Small intestine (tissue), 7 donors: ENCODE results near the gene BABAM2. TPM values are rescaled to one million over a fixed set of nuclear protein-coding genes. Genes with fewer than 3 reads are reported as not detected.

Experiments used
- DNase-seq, 2 donors: peaks; one replicate each; pipeline versions ENCODE4 v3.0.0 to v3.0.0-alpha.2; 2013
- FAIRE-seq: peaks from 2 replicates; lab custom pipeline; 2012; peaks lifted over from hg19 to GRCh38; lab: Jason Lieb, UNC
- H3K27ac ChIP-seq, 3 donors: one replicate each; pipeline ENCODE4 v1.5.1; 2013; ENCODE audit warnings: low read length in 2 of 3, mild to moderate bottlenecking in 2 of 3, control low read depth in 1 of 3, inconsistent platforms in 1 of 3, low read depth in 1 of 3, moderate library complexity in 1 of 3
- H3K27me3 ChIP-seq, 3 donors: one replicate each; pipeline ENCODE4 v1.6.1; 2013; ENCODE audit warnings: low read length in 3 of 3, inconsistent platforms in 1 of 3; ENCODE audit not compliant: control insufficient read depth in 3 of 3, insufficient read depth in 3 of 3
- H3K36me3 ChIP-seq, 3 donors: one replicate each; pipeline ENCODE4 v1.6.1; 2013; ENCODE audit warnings: low read length in 3 of 3, inconsistent platforms in 1 of 3, low read depth in 1 of 3, mild to moderate bottlenecking in 1 of 3, moderate library complexity in 1 of 3; ENCODE audit not compliant: control insufficient read depth in 3 of 3, insufficient read depth in 2 of 3
- H3K4me1 ChIP-seq, 3 donors: one replicate each; pipeline ENCODE4 v1.6.1; 2013; ENCODE audit warnings: low read length in 2 of 3, inconsistent platforms in 1 of 3, low read depth in 1 of 3, mild to moderate bottlenecking in 1 of 3, moderate library complexity in 1 of 3; ENCODE audit not compliant: control insufficient read depth in 3 of 3, insufficient read depth in 2 of 3
- H3K4me3 ChIP-seq, 3 donors: one replicate each; pipeline ENCODE4 v1.5.1; 2013; ENCODE audit warnings: low read length in 3 of 3, control low read depth in 1 of 3, inconsistent platforms in 1 of 3, low read depth in 1 of 3, mild to moderate bottlenecking in 1 of 3, moderate library complexity in 1 of 3
- H3K9me3 ChIP-seq, 2 donors: one replicate each; pipeline ENCODE4 v1.6.1; 2013; ENCODE audit warnings: low read depth in 1 of 2, low read length in 1 of 2; ENCODE audit not compliant: control insufficient read depth in 2 of 2, insufficient read depth in 1 of 2
- WGBS, 3 donors: extraction: QIAGEN DNeasy Blood & Tissue Kit; methylation state at CpG; one replicate each; pipeline ENCODE4 v1.1.7; 2013; 5-methylcytosine and 5-hydroxymethylcytosine counted together
- polyA plus RNA-seq, 4 donors: library from polyadenylated mRNA; stranded (reverse) in 3 of 4; unstranded in 1 of 4; fragments of 200-250 nt in 3 of 4; fragments of 120-200 nt in 1 of 4; gene quantifications; one replicate each; pipeline versions ENCODE4 v1.2.1 to v1.2.3, GENCODE V29; 2013
- donor health status: healthy with polysubstance abuse.
- donor health status: control.
- donor health status: control.
- donor health status: Bipolar disorder and iron deficiency.
- donor health status: healthy.

BABAM2 gene
- polyA plus RNA-seq, 4 donors, result 19.5 to 38.6 (median 21.5) TPM

GRCh38 chr2:27890924-27891672 lies 569 bp downstream of the BABAM2 start:
- no peak for FAIRE-seq
- WGBS, 3 donors, result 15 to 16% (median 16%) methylated on average over 24 of the region's 24 CpGs

GRCh38 chr2:27891673-27892105 lies 1.2 kb downstream of the BABAM2 start:
- FAIRE-seq (no peak), DNase-seq (no peak)
- WGBS, 3 donors, result 78 to 86% (median 84%) methylated on average over 5 of the region's 5 CpGs
- Histone ChIP-seq H3K4me1 (peaks cover 0 to 9% (median 8%) of the 10 kb centered on the region in 3 donors), H3K27ac (peak overlapping the region in 1 of 3 donors; percentile 69), H3K9me3 (no peaks in the 10 kb centered on the region), H3K4me3 (peak overlapping the region in 1 of 3 donors; percentile 63), H3K36me3 (peaks cover 0 to 8% (median 0%) of the 10 kb centered on the region in 3 donors), H3K27me3 (no peaks in the 10 kb centered on the region)

More at GRCh38 chr2:27890924-27891672, 569 bp downstream of the BABAM2 start:
- Histone ChIP-seq H3K4me3 (peak overlapping the region; percentile 63 to 92 (median 75)), H3K9me3 (no peaks in the 10 kb centered on the region), H3K36me3 (peaks cover 0 to 2% (median 0%) of the 10 kb centered on the region in 3 donors), H3K27me3 (no peaks in the 10 kb centered on the region), H3K27ac (peak overlapping the region; percentile 71 to 98 (median 88)), H3K4me1 (peaks cover 0 to 13% (median 8%) of the 10 kb centered on the region in 3 donors)
- peak; percentile 72 to 94 for DNase-seq

GRCh38 chr2:27893006-27893405 lies 2.5 kb downstream of the BABAM2 start:
- Histone ChIP-seq H3K36me3 (peaks cover 0 to 12% (median 0%) of the 10 kb centered on the region in 3 donors), H3K9me3 (no peaks in the 10 kb centered on the region), H3K27me3 (no peaks in the 10 kb centered on the region), H3K4me1 (peaks cover 0 to 8% (median 4%) of the 10 kb centered on the region in 3 donors), H3K4me3 (no peak overlapping the region), H3K27ac (no peak overlapping the region)
- DNase-seq (no peak), FAIRE-seq (no peak)
- 56 to 73% (median 58%) methylated on average over 3 of the region's 3 CpGs for WGBS, 3 donors

- no peak for FAIRE-seq
- Histone ChIP-seq H3K9me3 (no peaks in the 10 kb centered on the region), H3K36me3 (peaks cover 0 to 16% (median 2%) of the 10 kb centered on the region in 3 donors), H3K4me1 (no peaks in the 10 kb centered on the region), H3K27me3 (no peaks in the 10 kb centered on the region), H3K4me3 (no peak overlapping the region), H3K27ac (no peak overlapping the region)
- DNase-seq, result no peak
Measured at GRCh38 chr2:27897717-27898116, 7.2 kb downstream of the BABAM2 start.

GRCh38 chr2:27901234-27901633 lies 10.7 kb downstream of the BABAM2 start:
- no peaks in the 10 kb centered on the region for H3K27me3 ChIP-seq
- no peak overlapping the region for H3K4me3 ChIP-seq
- 86 to 90% (median 88%) methylated on average over 1 of the region's 1 CpG for WGBS, 3 donors
- H3K36me3 ChIP-seq, result peaks cover 0 to 12% (median 2%) of the 10 kb centered on the region in 3 donors
- no peak for FAIRE-seq
- no peaks in the 10 kb centered on the region for H3K9me3 ChIP-seq
- no peak for DNase-seq
- H3K27ac ChIP-seq, result no peak overlapping the region
- no peaks in the 10 kb centered on the region for H3K4me1 ChIP-seq

- Histone ChIP-seq H3K27me3 (no peaks in the 10 kb centered on the region), H3K36me3 (peaks cover 0 to 4% (median 2%) of the 10 kb centered on the region in 3 donors), H3K9me3 (no peaks in the 10 kb centered on the region), H3K4me3 (no peak overlapping the region), H3K4me1 (no peaks in the 10 kb centered on the region), H3K27ac (no peak overlapping the region)
- WGBS, 3 donors, result 72 to 89% (median 84%) methylated on average over 1 of the region's 1 CpG
- DNase-seq (no peak), FAIRE-seq (no peak)
Measured at GRCh38 chr2:27902098-27902497, 11.6 kb downstream of the BABAM2 start.

- no peaks in the 10 kb centered on the region for H3K4me1 ChIP-seq
- H3K27ac ChIP-seq, result no peak overlapping the region
- H3K9me3 ChIP-seq, result no peaks in the 10 kb centered on the region
- no peak for FAIRE-seq
- no peak overlapping the region for H3K4me3 ChIP-seq
- H3K27me3 ChIP-seq, result no peaks in the 10 kb centered on the region
- DNase-seq, result no peak
- peaks cover 0 to 4% (median 2%) of the 10 kb centered on the region in 3 donors for H3K36me3 ChIP-seq
- 84 to 93% (median 86%) methylated on average over 2 of the region's 2 CpGs for WGBS, 3 donors
Measured at GRCh38 chr2:27903018-27903417, 12.5 kb downstream of the BABAM2 start.

GRCh38 chr2:27903649-27904404 lies 13.3 kb downstream of the BABAM2 start:
- Histone ChIP-seq H3K27me3 (no peaks in the 10 kb centered on the region), H3K4me1 (no peaks in the 10 kb centered on the region), H3K27ac (no peak overlapping the region), H3K9me3 (no peaks in the 10 kb centered on the region), H3K4me3 (no peak overlapping the region), H3K36me3 (peaks cover 0 to 7% (median 2%) of the 10 kb centered on the region in 3 donors)
- FAIRE-seq (no peak), DNase-seq (peak in 1 of 2 donors; percentile 22)
- 87 to 94% (median 92%) methylated on average over 10 of the region's 10 CpGs for WGBS, 3 donors
